NAMALWA (cell line): ENCODE data around the gene AGBL3.
A peak's percentile ranks its signal among the peaks of the same experiment; 100 is the strongest.
"Not testable (repeated sequence)": the region's sequence is repeated elsewhere in the genome, so short reads cannot be mapped to it uniquely, and the experiment has no call there.

Experiments
- DNase-seq: peaks from one replicate; pipeline ENCODE4 v3.0.0-alpha.2; 2015; ENCODE audit warnings: low spot score

Gene AGBL3

DNA sequence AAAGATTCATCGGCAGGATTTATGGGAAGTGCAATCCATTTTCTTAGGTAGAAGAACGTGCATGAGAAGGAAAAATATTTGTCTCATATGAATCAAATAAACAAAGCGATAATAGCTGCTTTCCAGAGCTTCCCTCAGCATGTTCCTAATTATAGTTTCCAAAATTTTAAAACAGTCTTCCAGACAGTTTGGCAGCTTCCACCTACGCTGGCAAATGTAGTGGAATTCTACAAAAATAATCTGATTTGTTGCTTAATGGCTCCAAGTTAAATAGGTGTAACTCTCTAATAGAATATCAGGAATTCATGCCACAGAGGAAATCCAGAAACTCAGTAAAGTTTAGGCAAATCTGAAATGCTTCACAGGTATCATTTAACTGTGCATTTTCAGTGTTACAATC lies 23.3 kb upstream of the AGBL3 start:
- DNase-seq, result no peak

DNA sequence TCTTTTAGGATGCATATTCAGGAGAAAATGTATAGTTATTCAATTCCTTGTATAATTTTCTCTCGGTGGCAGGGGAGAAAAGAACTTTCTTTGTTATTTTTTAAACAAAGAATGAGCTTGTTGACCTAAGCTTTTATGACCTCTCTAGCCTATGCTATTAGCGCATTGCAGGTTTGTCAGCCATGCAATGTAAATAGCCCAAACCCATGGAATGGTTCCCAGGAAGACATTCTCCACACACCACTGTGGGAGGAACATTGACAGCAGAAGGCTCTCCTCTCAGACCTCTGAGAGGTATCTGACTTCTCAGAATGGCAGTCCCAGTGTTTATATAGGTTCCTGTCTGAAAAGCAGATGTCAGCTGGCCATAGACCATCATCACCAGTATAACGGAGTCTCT lies 19.6 kb upstream of the AGBL3 start:
- no peak for DNase-seq

- no peak for DNase-seq
Observed at GRCh38 chr7:134968110-134968509, 18.2 kb upstream of the AGBL3 start.

DNA sequence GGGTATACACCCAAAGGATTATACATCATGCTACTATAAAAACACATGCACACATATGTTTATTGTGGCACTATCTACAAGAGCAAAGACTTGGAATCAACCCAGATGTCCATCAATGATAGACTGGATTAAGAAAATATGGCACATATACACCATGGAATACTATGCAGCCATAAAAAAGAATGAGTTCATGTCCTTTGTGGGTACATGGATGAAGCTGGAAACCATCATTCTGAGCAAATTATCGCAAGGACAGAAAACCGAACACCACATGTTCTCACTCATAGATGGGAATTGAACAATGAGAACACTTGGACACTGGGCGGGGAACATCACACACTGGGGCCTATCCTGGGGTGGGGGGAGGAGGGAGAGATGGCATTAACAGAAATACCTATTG lies 4.7 kb upstream of the AGBL3 start:
- DNase-seq, result not testable (repeated sequence)

DNA sequence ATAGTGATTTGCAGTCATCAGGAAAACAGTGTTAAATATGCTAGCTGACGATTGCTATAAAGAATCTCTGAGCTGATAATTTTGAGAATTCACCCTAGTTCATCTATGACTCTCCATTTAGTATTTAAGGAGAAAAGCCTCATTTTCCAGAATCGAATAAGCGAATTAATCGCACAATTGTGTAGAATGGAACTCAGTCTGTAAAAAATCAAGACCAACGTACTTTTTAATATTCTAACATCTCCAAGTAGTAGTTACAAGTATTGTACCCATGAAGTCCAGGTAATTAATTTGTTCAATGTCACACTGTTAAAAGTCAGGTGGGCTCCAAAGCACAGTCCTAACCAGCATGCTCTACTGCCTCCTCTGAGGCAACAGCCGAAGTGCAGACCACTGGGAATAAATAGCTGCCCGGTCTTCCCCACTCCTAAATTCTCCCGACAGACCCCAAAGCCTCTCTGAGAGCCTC lies 380 bp upstream of the AGBL3 start:
- no peak for DNase-seq

DNA sequence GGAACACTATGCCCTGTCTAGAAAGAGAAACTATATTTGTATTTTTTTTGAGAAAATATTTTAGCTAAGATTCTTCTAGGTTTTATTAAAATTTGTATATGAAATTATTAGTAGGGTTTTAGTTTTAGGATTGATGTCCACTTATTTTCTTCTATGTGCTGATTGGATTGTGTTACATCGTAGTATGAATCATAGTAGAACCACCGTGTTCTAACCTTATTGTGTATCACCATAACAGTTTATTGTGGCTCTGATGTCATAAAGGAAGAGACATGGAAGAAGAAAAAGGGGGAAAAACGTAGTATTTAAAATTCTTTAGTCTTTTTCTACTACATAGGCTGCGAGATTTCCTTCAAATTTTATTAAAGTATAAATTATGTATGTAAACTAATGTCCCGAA lies 1.9 kb downstream of the AGBL3 start:
- DNase-seq, result no peak

- no peak for DNase-seq
Observed at GRCh38 chr7:134991469-134992339, 5.4 kb downstream of the AGBL3 start.

DNA sequence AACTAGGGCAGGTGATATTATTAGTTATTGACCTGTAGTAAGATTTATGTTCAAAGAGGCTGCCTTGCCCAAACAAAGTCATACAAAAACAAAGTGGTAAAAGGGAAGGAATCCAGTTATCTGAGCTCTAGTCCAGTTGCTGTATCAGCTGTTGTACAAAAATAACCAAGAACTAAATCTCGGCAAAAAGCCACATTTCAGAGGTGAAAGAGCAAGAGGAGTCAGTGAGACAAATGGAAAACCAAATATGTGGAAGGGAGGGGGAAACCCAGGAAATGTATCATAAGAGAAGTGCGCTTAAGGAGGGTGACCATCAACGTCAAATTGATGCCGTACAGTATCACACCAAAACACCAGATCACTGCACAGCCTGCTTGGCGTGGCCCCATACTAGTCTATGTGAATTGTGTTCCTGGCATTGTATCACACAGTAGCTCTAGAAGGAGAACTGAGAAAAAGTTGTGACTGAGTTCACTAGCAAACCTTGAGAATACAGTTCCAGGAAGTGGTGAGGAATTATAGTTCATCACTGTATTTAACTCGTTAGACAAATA lies 6.4 kb downstream of the AGBL3 start:
- no peak for DNase-seq

GRCh38 chr7:134993877-134994456 lies 7.7 kb downstream of the AGBL3 start:
- no peak for DNase-seq

- DNase-seq, result peak; percentile 31
Observed at GRCh38 chr7:134995239-134996096, 9.2 kb downstream of the AGBL3 start.

DNA sequence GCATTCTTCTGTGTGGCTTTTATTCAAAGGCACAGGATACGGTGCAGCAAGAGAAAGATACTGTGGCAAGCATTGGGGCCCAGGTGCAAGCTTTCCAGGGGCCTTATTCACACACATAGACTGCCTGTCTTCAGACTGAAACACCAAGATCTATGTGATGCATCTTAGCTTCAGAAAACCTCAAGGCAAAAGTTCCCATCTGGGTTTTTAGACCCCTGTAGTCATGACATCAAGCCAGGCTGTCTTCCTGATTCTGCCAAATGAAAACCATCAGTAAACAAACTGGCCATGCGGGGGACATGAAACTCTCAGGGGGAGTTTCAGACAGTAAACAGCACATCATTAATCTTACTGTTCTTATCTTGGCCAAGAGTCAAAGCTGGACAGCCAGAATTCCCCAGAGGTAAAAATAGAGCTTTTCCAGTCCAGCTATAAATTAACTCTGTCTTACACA lies 9.8 kb downstream of the AGBL3 start:
- DNase-seq, result no peak

GRCh38 chr7:134997214-134997885 lies 11.0 kb downstream of the AGBL3 start:
- DNase-seq, result no peak

GRCh38 chr7:134999136-134999535 lies 12.8 kb downstream of the AGBL3 start:
- DNase-seq, result no peak

GRCh38 chr7:135001390-135002165 lies 15.3 kb downstream of the AGBL3 start:
- DNase-seq, result no peak

DNA sequence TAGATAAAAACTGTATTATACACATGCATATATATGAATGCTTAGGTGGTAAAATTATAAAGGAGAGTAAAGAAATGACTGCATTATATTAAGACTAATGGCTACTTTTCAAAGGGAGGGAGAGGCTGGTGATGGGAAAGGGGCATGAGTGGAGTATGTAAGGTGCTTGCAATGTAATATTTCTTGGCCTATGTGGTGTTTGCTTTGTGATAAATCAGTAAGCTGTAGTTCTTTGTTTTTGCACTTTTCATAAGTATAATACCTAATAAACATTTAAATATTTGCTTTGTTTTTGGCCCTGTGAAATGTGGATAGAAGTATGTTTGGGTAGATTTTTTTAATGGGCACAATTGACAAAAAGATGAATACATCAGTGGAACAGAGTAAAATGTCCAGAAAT lies 25.9 kb downstream of the AGBL3 start:
- no peak for DNase-seq

GRCh38 chr7:135023622-135024021 lies 37.3 kb downstream of the AGBL3 start:
- no peak for DNase-seq

DNA sequence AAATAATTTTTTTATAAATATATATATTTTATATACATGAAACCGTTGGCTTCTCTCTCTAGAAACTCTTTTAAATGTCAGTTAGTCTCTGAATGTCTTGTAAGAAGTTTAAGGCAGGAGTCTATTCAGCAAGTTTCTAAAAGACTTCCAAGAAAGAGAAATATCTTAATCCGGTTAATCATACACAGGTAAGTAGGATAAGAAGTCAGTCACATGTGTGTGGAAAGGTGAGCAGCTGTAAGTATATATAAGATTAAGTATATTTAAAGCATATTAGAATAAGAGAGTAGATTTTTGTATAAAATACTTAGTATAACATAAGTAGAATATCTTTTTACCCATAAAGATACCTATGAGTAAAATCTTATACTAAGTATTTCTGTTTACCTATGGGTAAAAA lies 48.9 kb downstream of the AGBL3 start:
- DNase-seq, result no peak

GRCh38 chr7:135067017-135067416 lies 80.7 kb downstream of the AGBL3 start:
- DNase-seq, result not testable (repeated sequence)

DNA sequence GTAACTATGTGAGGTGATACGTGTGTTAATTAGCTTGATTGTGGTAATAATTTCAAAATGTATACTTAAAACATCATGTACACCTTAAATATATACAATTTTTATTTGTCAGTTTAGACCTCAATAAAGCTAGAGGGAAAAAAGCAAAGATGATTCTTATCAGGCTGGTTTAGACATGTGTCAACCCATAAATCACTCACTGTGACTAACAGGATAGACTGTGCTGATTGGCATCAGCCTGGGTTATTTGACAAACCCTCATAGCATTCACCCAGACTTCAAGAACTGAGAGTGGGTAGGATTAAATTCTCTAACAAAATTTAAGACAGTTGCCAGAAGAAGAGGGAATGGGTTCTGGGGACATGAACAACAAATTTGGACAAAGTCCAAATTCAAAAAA lies 87.8 kb downstream of the AGBL3 start:
- no peak for DNase-seq

GRCh38 chr7:135074531-135074930 lies 88.2 kb downstream of the AGBL3 start:
- DNase-seq, result no peak

- no peak for DNase-seq
Observed at GRCh38 chr7:135075716-135076115, 89.4 kb downstream of the AGBL3 start.
